GM20000 (cell line): ENCODE results near the gene CLIC6.
A peak's percentile ranks its signal among the peaks of the same experiment; 100 is the strongest.
"Not testable (repeated sequence)": the region's sequence is repeated elsewhere in the genome, so short reads cannot be mapped to it uniquely, and the experiment has no call there.

Source experiments
- DNase-seq: peaks from one replicate; pipeline ENCODE4 v3.0.0; 2012; ENCODE audit warnings: low spot score
- TF ChIP-seq, protein P1 (sequence below): IDR thresholded peaks from 2 replicates; pipeline ENCODE4 v1.5.1; 2012; ENCODE audit warnings: mild to moderate bottlenecking, control low read depth; ENCODE audit errors: extremely low read depth, missing control alignments

The CLIC6 gene

GRCh38 chr21:34653522-34653921 lies 15.3 kb upstream of the CLIC6 start:
- TF ChIP-seq, protein P1, sequence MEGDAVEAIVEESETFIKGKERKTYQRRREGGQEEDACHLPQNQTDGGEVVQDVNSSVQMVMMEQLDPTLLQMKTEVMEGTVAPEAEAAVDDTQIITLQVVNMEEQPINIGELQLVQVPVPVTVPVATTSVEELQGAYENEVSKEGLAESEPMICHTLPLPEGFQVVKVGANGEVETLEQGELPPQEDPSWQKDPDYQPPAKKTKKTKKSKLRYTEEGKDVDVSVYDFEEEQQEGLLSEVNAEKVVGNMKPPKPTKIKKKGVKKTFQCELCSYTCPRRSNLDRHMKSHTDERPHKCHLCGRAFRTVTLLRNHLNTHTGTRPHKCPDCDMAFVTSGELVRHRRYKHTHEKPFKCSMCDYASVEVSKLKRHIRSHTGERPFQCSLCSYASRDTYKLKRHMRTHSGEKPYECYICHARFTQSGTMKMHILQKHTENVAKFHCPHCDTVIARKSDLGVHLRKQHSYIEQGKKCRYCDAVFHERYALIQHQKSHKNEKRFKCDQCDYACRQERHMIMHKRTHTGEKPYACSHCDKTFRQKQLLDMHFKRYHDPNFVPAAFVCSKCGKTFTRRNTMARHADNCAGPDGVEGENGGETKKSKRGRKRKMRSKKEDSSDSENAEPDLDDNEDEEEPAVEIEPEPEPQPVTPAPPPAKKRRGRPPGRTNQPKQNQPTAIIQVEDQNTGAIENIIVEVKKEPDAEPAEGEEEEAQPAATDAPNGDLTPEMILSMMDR: no peak

DNA sequence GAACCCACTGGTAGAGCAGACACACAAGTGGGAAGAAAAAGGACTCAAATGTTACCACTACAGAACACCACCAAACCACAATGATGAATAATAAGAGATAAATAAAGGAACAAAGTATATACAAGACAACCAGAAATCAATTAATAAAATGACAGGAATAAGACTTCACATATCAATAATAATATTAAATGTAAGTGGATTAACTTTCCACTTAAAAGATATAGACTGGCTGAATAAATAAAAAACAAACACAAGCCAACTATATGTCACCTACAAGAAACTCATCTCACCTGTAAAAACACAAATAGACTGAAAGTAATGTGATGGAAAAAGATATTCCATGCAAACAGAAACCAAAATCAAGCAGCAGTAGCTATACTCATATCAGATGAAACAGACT lies 6.9 kb upstream of the CLIC6 start:
- no peak for DNase-seq
- TF ChIP-seq, protein P1: no peak

More at GRCh38 chr21:34653522-34653921, 15.3 kb upstream of the CLIC6 start:
- DNase-seq: no peak

DNA sequence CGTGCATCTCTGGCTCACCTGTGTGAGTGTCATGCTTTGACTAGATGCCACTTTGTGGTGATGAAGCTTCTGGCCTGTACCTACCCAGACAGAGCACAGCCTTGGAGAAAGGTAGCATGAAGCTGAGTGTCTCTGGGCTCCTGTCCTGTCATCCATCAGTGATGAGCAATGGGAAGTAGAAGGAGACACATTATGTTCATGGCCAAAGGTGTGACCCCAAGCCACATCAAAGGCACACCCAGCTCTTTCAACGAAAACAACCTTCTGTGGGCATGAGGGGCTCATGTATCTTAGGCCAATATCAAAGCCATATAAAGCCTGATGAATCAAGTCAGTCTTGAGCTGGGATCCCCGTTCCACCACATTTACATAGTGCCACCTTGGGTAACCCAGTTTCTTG lies 1.0 kb upstream of the CLIC6 start:
- TF ChIP-seq, protein P1: no peak
- no peak for DNase-seq

GRCh38 chr21:34669149-34669879 lies 520 bp downstream of the CLIC6 start:
- TF ChIP-seq, protein P1: no peak
- DNase-seq: peak; percentile 83

DNA sequence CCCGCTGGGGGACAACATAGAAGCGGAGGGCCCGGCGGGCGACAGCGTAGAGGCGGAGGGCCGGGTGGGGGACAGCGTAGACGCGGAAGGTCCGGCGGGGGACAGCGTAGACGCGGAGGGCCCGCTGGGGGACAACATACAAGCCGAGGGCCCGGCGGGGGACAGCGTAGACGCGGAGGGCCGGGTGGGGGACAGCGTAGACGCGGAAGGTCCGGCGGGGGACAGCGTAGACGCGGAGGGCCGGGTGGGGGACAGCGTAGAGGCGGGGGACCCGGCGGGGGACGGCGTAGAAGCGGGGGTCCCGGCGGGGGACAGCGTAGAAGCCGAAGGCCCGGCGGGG lies 1.1 kb downstream of the CLIC6 start:
- not testable (repeated sequence) for DNase-seq

DNA sequence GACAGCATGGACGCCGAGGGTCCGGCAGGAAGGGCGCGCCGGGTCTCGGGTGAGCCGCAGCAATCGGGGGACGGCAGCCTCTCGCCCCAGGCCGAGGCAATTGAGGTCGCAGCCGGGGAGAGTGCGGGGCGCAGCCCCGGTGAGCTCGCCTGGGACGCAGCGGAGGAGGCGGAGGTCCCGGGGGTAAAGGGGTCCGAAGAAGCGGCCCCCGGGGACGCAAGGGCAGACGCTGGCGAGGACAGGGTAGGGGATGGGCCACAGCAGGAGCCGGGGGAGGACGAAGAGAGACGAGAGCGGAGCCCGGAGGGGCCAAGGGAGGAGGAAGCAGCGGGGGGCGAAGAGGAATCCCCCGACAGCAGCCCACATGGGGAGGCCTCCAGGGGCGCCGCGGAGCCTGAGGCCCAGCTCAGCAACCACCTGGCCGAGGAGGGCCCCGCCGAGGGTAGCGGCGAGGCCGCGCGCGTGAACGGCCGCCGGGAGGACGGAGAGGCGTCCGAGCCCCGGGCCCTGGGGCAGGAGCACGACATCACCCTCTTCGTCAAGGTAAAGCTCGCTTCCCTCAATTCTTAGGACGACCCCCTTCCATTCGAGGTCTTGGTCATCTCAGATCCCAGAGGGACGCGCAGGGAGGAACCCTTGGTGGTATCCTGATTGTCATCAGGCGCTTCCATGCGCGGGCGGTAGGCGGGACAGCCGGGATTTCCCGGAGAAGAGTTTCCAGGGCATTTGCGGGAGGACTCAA lies 1.6 kb downstream of the CLIC6 start:
- DNase-seq: peak; percentile 69
- TF ChIP-seq, protein P1: no peak

- DNase-seq: peak; percentile 52
- TF ChIP-seq, protein P1: no peak
Observed at GRCh38 chr21:34670962-34671348, 2.2 kb downstream of the CLIC6 start.
